Liver (tissue), 9 donors: Measurements from ENCODE around the gene MISP3. TPM values are rescaled to one million over a fixed set of nuclear protein-coding genes. Genes with fewer than 3 reads are reported as not detected.

Source experiments
- DNase-seq: peaks from one replicate; pipeline ENCODE4 v3.0.0-alpha.2; 2017; ENCODE audit warnings: low spot score
- H3K27ac ChIP-seq, 2 donors: one replicate each; pipeline ENCODE4 v1.7.0; 2013; ENCODE audit warnings: inconsistent platforms in 2 of 2, low read length in 2 of 2, control low read depth in 1 of 2, low read depth in 1 of 2, mild to moderate bottlenecking in 1 of 2
- H3K27me3 ChIP-seq, 4 donors: one replicate each; pipeline versions ENCODE4 v1.6.1 to v1.7.0; 2013; ENCODE audit warnings: low read length in 3 of 4, inconsistent platforms in 1 of 4, mild to moderate bottlenecking in 1 of 4, moderate library complexity in 1 of 4; ENCODE audit not compliant: control insufficient read depth in 4 of 4, insufficient read depth in 4 of 4
- H3K36me3 ChIP-seq, 4 donors: one replicate each; pipeline versions ENCODE4 v1.6.1 to v1.7.0; 2013; ENCODE audit warnings: low read length in 3 of 4, mild to moderate bottlenecking in 3 of 4, low read depth in 1 of 4, moderate library complexity in 1 of 4; ENCODE audit not compliant: control insufficient read depth in 4 of 4, insufficient read depth in 3 of 4
- H3K4me1 ChIP-seq, 4 donors: one replicate each; pipeline versions ENCODE4 v1.6.1 to v1.7.0; 2013; ENCODE audit warnings: low read length in 3 of 4, mild to moderate bottlenecking in 3 of 4, moderate library complexity in 1 of 4; ENCODE audit not compliant: control insufficient read depth in 4 of 4, insufficient read depth in 4 of 4
- H3K4me3 ChIP-seq, 3 donors: one replicate each; pipeline versions ENCODE4 v1.6.1 to v1.7.0; 2013; ENCODE audit warnings: low read length in 3 of 3, control low read depth in 1 of 3, low read depth in 1 of 3, mild to moderate bottlenecking in 1 of 3
- H3K9ac ChIP-seq, 2 donors: one replicate each; pipeline ENCODE4 v1.7.0; 2013; ENCODE audit warnings: low read length in 2 of 2, mild to moderate bottlenecking in 2 of 2, moderate library complexity in 2 of 2, control low read depth in 1 of 2, low read depth in 1 of 2
- H3K9me3 ChIP-seq, 4 donors: one replicate each; pipeline versions ENCODE4 v1.6.1 to v1.7.0; 2013; ENCODE audit warnings: low read length in 3 of 4; ENCODE audit not compliant: control insufficient read depth in 4 of 4
- EGR1 ChIP-seq, 2 donors: IDR thresholded peaks; 2 replicates each; pipeline ENCODE4 v1.6.1; 2016 to 2018; ENCODE audit warnings: antibody characterized with exemption in 2 of 2, low read depth in 2 of 2
- FOXA1 ChIP-seq: IDR thresholded peaks from 2 replicates; pipeline ENCODE4 v1.6.1; 2016; ENCODE audit warnings: antibody characterized with exemption
- FOXA2 ChIP-seq: IDR thresholded peaks from 2 replicates; pipeline ENCODE4 v1.6.1; 2016; ENCODE audit warnings: antibody characterized with exemption
- GABPA ChIP-seq, 2 donors: IDR thresholded peaks in 1 of 2; conservative IDR thresholded peaks in 1 of 2; 2 replicates each; pipeline ENCODE4 v1.6.1; 2016; ENCODE audit warnings: antibody characterized with exemption in 2 of 2, mild to moderate bottlenecking in 1 of 2, moderate library complexity in 1 of 2
- HNF4A ChIP-seq, 2 donors: conservative IDR thresholded peaks; 2 replicates each; pipeline ENCODE4 v1.6.1; 2016; ENCODE audit warnings: antibody characterized with exemption in 2 of 2, mild to moderate bottlenecking in 2 of 2
- NR2F2 ChIP-seq: IDR thresholded peaks from 2 replicates; pipeline ENCODE4 v1.6.1; 2016; ENCODE audit warnings: antibody characterized with exemption
- RAD21 ChIP-seq, 2 donors: IDR thresholded peaks; 2 replicates each; pipeline ENCODE4 v1.6.1; 2016; ENCODE audit warnings: antibody characterized with exemption in 2 of 2, mild to moderate bottlenecking in 2 of 2
- REST ChIP-seq: IDR thresholded peaks from 2 replicates; pipeline ENCODE4 v1.6.1; 2016; ENCODE audit warnings: antibody characterized with exemption, mild to moderate bottlenecking
- RXRA ChIP-seq, 2 donors: IDR thresholded peaks; 2 replicates each; pipeline ENCODE4 v1.6.1; 2017 to 2018; ENCODE audit warnings: antibody characterized with exemption in 2 of 2, mild to moderate bottlenecking in 1 of 2
- SP1 ChIP-seq: IDR thresholded peaks from 2 replicates; pipeline ENCODE4 v1.6.1; 2018; ENCODE audit warnings: antibody characterized with exemption, mild to moderate bottlenecking
- TAF1 ChIP-seq: conservative IDR thresholded peaks from 2 replicates; pipeline ENCODE4 v1.6.1; 2016; ENCODE audit warnings: antibody characterized with exemption, mild to moderate bottlenecking
- YY1 ChIP-seq: IDR thresholded peaks from 2 replicates; pipeline ENCODE4 v1.6.1; 2016; ENCODE audit warnings: antibody characterized with exemption, mild to moderate bottlenecking
- ZBTB33 ChIP-seq: IDR thresholded peaks from 2 replicates; pipeline ENCODE4 v1.6.1; 2016; ENCODE audit warnings: antibody characterized with exemption
- WGBS: extraction: QIAGEN DNeasy Blood & Tissue Kit; methylation state at CpG from one replicate; pipeline ENCODE4 v1.1.7; 2013; 5-methylcytosine and 5-hydroxymethylcytosine counted together
- polyA plus RNA-seq, 2 donors: library from polyadenylated mRNA; stranded (reverse) in 1 of 2; unstranded in 1 of 2; fragments of 200-250 nt in 1 of 2; fragments of >200 nt in 1 of 2; fragmentation: Nextera tagmentation in 1 of 2; extraction: Ambion mirVana in 1 of 2; gene quantifications; one replicate each; pipeline versions ENCODE4 v1.2.1 to v1.2.3, GENCODE V29; 2013 to 2015
- total RNA-seq, 2 donors: library from RNA; depleted of rRNA; stranded (reverse); fragments of >200 nt; gene quantifications; one replicate each; pipeline ENCODE4 v1.2.3, GENCODE V29; 2014
- TF ChIP-seq, protein P1 (sequence below): IDR thresholded peaks from 2 replicates; pipeline ENCODE4 v1.6.1; 2016; ENCODE audit warnings: antibody characterized with exemption
- donor health status: healthy.
- donor health status: healthy.
- donor health status: healthy.
- donor health status: healthy.
- donor health status: healthy.

The MISP3 gene
- total and polyA plus RNA-seq, 4 donors: 0.28 to 3.9 (median 2.8) TPM

- H3K36me3 ChIP-seq: peaks cover 13 to 29% (median 21%) of the 10 kb centered on the region in 4 donors
- H3K27ac ChIP-seq: no peak overlapping the region
- no peaks in the 10 kb centered on the region for H3K9me3 ChIP-seq
- TF ChIP-seq, protein P1, sequence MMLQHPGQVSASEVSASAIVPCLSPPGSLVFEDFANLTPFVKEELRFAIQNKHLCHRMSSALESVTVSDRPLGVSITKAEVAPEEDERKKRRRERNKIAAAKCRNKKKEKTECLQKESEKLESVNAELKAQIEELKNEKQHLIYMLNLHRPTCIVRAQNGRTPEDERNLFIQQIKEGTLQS: no peak
- no peak for TF ChIP-seq EGR1 (IDR thresholded peaks at IDR 0.05; ENCODE audit: low read depth in 2 of 2)
- no peak for TF ChIP-seq TAF1
- no peaks in the 10 kb centered on the region for H3K27me3 ChIP-seq
- no peak overlapping the region for H3K4me3 ChIP-seq
- 94% methylated on average over 16 of the region's 16 CpGs for WGBS
- H3K9ac ChIP-seq: no peak overlapping the region
- DNase-seq: no peak
- peaks cover 2 to 10% (median 6%) of the 10 kb centered on the region in 4 donors for H3K4me1 ChIP-seq
Observed at GRCh38 chr19:14106840-14107239, 34.3 kb downstream of the MISP3 start.

GRCh38 chr19:14107581-14108461, 35.2 kb downstream of the MISP3 start:
- peak overlapping the region; percentile 1 to 20 for H3K27ac ChIP-seq
- no peaks in the 10 kb centered on the region for H3K9me3 ChIP-seq
- peaks cover 11 to 23% (median 15%) of the 10 kb centered on the region in 4 donors for H3K36me3 ChIP-seq
- H3K4me1 ChIP-seq: peaks cover 8 to 18% (median 13%) of the 10 kb centered on the region in 4 donors
- TF ChIP-seq YY1 (no peak), FOXA1 (no peak), RAD21 (IDR thresholded peaks at IDR 0.05) (no peak), FOXA2 (no peak), RXRA (IDR thresholded peaks at IDR 0.05) (peak in 1 of 2 donors; percentile 54), HNF4A (conservative IDR thresholded peaks at IDR 0.05) (peak in 1 of 2 donors; percentile 7), GABPA (IDR thresholded peaks at IDR 0.05 in 1 of 2, conservative IDR thresholded peaks at IDR 0.05 in 1 of 2) (no peak), NR2F2 (peak; percentile 19), EGR1 (IDR thresholded peaks at IDR 0.05; ENCODE audit: low read depth in 2 of 2) (no peak)
- TF ChIP-seq, protein P1: no peak
- 84% methylated on average over 23 of the region's 23 CpGs for WGBS
- no peaks in the 10 kb centered on the region for H3K27me3 ChIP-seq
- no peak for DNase-seq
- no peak overlapping the region for H3K9ac ChIP-seq
- no peak overlapping the region for H3K4me3 ChIP-seq

DNA sequence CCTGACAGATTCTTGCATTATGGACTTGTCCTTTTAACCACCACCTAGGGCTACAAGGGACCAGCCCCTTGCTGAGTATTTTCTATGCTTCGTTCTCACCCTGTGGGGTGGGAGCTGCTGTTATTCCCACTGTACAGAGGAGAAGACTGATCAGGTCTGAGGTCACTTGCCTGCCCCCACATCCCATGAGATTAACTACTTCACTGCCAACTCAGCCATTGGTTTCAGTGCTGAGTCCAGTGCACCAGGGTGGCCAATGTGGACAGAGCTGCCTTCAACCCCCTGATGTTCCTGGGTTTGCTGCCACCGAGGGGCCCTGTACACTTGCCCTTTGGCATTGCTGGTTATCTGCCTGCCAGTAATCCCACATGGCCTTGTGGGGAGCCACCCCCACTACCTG, 38.1 kb downstream of the MISP3 start:
- 60% methylated on average over 2 of the region's 2 CpGs for WGBS
- H3K27me3 ChIP-seq: no peaks in the 10 kb centered on the region
- H3K4me1 ChIP-seq: peaks cover 15 to 42% (median 36%) of the 10 kb centered on the region in 4 donors
- H3K36me3 ChIP-seq: peaks cover 4 to 9% (median 7%) of the 10 kb centered on the region in 4 donors
- TF ChIP-seq REST (no peak), ZBTB33 (no peak), EGR1 (IDR thresholded peaks at IDR 0.05; ENCODE audit: low read depth in 2 of 2) (no peak), YY1 (no peak), HNF4A (conservative IDR thresholded peaks at IDR 0.05) (no peak), SP1 (no peak)
- no peak overlapping the region for H3K4me3 ChIP-seq
- no peak for DNase-seq
- H3K27ac ChIP-seq: no peak overlapping the region
- H3K9ac ChIP-seq: no peak overlapping the region
- H3K9me3 ChIP-seq: no peaks in the 10 kb centered on the region
